GM20000 (cell line): Measurements from ENCODE around the gene CALN1.

Experiments used
- DNase-seq: peaks from one replicate; pipeline ENCODE4 v3.0.0; 2012; ENCODE audit warnings: low spot score
- TF ChIP-seq, protein P1 (sequence below): IDR thresholded peaks from 2 replicates; pipeline ENCODE4 v1.5.1; 2012; ENCODE audit warnings: mild to moderate bottlenecking, control low read depth; ENCODE audit errors: extremely low read depth, missing control alignments

The CALN1 gene

DNA sequence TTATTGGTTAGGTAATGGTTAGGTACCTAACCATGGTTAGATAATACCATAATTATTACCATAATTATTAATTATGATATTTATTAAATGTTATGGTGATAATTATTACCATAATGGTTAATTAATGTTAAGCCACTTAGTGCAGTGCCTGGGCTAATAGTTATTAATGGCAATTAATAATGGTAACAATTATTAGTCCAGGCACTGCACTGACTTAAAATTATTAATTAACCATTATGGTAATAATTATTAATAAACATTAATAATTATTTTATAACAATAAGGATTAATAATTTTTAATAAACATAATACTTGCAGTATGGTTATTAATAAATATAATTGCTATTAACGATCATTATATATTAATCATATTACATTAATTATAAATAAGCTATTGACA is 604.0 kb downstream of the CALN1 start:
- TF ChIP-seq, protein P1, sequence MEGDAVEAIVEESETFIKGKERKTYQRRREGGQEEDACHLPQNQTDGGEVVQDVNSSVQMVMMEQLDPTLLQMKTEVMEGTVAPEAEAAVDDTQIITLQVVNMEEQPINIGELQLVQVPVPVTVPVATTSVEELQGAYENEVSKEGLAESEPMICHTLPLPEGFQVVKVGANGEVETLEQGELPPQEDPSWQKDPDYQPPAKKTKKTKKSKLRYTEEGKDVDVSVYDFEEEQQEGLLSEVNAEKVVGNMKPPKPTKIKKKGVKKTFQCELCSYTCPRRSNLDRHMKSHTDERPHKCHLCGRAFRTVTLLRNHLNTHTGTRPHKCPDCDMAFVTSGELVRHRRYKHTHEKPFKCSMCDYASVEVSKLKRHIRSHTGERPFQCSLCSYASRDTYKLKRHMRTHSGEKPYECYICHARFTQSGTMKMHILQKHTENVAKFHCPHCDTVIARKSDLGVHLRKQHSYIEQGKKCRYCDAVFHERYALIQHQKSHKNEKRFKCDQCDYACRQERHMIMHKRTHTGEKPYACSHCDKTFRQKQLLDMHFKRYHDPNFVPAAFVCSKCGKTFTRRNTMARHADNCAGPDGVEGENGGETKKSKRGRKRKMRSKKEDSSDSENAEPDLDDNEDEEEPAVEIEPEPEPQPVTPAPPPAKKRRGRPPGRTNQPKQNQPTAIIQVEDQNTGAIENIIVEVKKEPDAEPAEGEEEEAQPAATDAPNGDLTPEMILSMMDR, result no peak
- DNase-seq, result no peak

DNA sequence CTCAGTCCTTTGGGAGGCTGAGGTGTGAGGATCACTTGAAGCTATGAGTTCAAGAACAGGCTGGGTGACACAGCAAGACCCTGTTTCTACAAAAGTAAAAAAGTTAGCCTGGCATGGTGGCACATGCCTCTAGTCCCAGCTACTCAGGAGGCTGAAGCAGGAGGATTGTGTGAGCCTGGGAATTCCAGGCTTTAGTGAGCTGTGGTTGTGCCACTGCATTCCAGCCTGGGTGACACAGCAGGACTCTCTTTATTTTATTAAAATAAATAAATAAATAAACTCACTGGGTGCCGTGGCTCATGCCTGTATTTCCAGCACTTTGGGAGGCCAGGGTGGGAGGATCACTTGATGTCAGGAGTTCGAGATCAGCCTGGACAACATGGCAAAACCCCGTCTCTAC is 607.9 kb downstream of the CALN1 start:
- DNase-seq, result no peak
- TF ChIP-seq, protein P1, result no peak

DNA sequence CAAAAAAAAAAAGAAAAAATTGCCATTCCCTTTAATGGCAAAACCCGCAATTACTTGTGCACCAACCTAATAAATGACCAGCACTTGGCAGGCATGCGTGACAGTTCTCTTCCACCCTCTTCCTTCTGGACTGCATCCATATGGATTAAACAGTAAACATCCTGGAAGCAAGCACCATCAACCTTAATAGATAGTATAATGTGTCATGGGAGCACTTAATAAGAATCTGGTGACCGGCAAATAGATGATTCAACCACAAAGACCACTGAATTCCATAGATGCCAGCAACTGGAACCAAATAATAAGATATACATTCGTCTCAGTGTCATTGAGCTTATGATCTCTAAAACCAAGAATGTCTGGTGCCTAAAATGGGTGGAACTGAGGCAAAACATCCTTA is 610.2 kb downstream of the CALN1 start:
- DNase-seq, result no peak
- TF ChIP-seq, protein P1, result no peak

GRCh38 chr7:71800321-71800720 is 611.8 kb downstream of the CALN1 start:
- DNase-seq, result no peak
- TF ChIP-seq, protein P1, result no peak

GRCh38 chr7:71795410-71795809 is 616.7 kb downstream of the CALN1 start:
- no peak for DNase-seq
- TF ChIP-seq, protein P1, result no peak

- DNase-seq, result no peak
- TF ChIP-seq, protein P1, result no peak
Measured at GRCh38 chr7:71793251-71793650, 618.9 kb downstream of the CALN1 start.

DNA sequence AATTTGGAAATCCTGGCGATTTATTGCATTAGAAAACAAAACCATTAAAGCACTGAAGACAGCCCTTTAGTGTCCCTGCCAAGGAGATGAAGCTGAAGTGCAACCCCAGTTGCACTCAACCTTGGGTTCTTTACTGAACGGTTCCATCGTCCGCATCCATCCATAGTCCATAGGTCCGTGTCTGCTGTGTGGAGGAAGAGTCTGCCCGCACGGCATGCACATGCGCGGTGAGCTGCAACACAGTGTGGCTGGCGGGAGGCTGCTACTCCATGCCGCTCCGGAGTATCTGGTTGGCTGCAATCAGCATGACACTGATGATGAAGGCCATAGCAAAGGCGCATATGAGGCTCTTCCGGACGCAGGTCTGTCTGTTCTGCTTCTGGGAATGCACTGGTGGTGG is 624.6 kb downstream of the CALN1 start:
- DNase-seq, result no peak
- TF ChIP-seq, protein P1, result no peak
